ENCODE measurements around the gene LIN52. TPM values are rescaled to one million over a fixed set of nuclear protein-coding genes. Genes with fewer than 3 reads are reported as not detected.

LIN52 gene
- total RNA-seq, 2 experiments from 2014 or later, result 5.4 to 6.8 TPM

GRCh38 chr14:74148705-74149104 is 63.9 kb downstream of the LIN52 start:
- ChIA-PET POLR2A (no interaction called here), CTCF (no interaction called here)
- H3K27ac ChIP-seq (ENCODE audit: low read depth in 1 of 2, low read length in 2 of 2), result no peak overlapping the region
- H3K4me3 ChIP-seq (ENCODE audit: low read length), result no peak overlapping the region
- no peaks in the 10 kb centered on the region for H3K9me3 ChIP-seq (ENCODE audit: control insufficient read depth in 1 of 2, insufficient read depth in 1 of 2, low read length in 2 of 2)
- no peaks in the 10 kb centered on the region for H3K27me3 Mint-ChIP-seq
- intact Hi-C loops (cut with DNase I, micrococcal nuclease), result no loop called here
- no peaks in the 10 kb centered on the region for H3K27me3 ChIP-seq (ENCODE audit: control insufficient read depth in 1 of 2, insufficient read depth in 2 of 2, low read length in 2 of 2)
- H3K4me1 Mint-ChIP-seq (ENCODE audit: low read depth), result peaks cover 9% of the 10 kb centered on the region
- no peaks in the 10 kb centered on the region for H3K4me1 ChIP-seq (ENCODE audit: insufficient read depth, low read length)
- TF ChIP-seq, protein P1, sequence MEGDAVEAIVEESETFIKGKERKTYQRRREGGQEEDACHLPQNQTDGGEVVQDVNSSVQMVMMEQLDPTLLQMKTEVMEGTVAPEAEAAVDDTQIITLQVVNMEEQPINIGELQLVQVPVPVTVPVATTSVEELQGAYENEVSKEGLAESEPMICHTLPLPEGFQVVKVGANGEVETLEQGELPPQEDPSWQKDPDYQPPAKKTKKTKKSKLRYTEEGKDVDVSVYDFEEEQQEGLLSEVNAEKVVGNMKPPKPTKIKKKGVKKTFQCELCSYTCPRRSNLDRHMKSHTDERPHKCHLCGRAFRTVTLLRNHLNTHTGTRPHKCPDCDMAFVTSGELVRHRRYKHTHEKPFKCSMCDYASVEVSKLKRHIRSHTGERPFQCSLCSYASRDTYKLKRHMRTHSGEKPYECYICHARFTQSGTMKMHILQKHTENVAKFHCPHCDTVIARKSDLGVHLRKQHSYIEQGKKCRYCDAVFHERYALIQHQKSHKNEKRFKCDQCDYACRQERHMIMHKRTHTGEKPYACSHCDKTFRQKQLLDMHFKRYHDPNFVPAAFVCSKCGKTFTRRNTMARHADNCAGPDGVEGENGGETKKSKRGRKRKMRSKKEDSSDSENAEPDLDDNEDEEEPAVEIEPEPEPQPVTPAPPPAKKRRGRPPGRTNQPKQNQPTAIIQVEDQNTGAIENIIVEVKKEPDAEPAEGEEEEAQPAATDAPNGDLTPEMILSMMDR (IDR thresholded peaks at IDR 0.05), result no peak
- no peak for DNase-seq
- H3K36me3 ChIP-seq (ENCODE audit: insufficient read depth, low read length), result peaks cover under 1% of the 10 kb centered on the region
- no peak overlapping the region for H3K4me3 Mint-ChIP-seq
- H3K9me3 Mint-ChIP-seq, result no peaks in the 10 kb centered on the region
- H3K27ac Mint-ChIP-seq, result no peak overlapping the region
- ATAC-seq (ENCODE audit: poor library complexity), result no peak
- peaks cover 8% of the 10 kb centered on the region for H3K36me3 Mint-ChIP-seq (ENCODE audit: low read depth)

DNA sequence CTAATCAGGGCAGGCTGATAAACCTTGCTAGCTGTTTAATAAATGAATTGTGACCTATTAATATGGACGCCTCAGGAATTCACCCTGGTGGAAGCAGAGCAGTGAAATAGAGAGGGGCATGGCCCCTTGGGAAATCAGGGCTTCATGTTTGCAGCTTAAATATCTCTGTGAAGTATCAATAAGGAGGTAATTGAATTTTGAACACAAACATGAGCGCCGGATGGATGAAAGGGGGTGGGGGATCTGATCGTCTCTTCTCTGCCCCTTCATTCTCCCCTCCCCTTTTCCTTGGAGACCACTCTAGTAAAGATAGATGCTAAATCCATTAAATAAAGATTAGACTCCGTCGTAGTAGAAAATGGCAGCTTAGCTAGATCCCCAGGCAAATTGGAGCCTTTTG is 70.5 kb downstream of the LIN52 start:
- no peak overlapping the region for H3K4me3 ChIP-seq (ENCODE audit: low read length)
- H3K4me1 ChIP-seq (ENCODE audit: insufficient read depth, low read length), result no peaks in the 10 kb centered on the region
- ATAC-seq (ENCODE audit: poor library complexity) (no peak), DNase-seq (no peak)
- intact Hi-C loops (cut with DNase I, micrococcal nuclease), result no loop called here
- no peaks in the 10 kb centered on the region for H3K9me3 ChIP-seq (ENCODE audit: control insufficient read depth in 1 of 2, insufficient read depth in 1 of 2, low read length in 2 of 2)
- TF ChIP-seq, protein P1 (IDR thresholded peaks at IDR 0.05), result no peak
- H3K36me3 Mint-ChIP-seq (ENCODE audit: low read depth), result peaks cover 8% of the 10 kb centered on the region
- H3K36me3 ChIP-seq (ENCODE audit: insufficient read depth, low read length), result peaks cover 3% of the 10 kb centered on the region
- H3K4me1 Mint-ChIP-seq (ENCODE audit: low read depth), result no peaks in the 10 kb centered on the region
- POLR2A ChIA-PET, result no interaction called here
- CTCF ChIA-PET, result no interaction called here
- H3K9me3 Mint-ChIP-seq, result no peaks in the 10 kb centered on the region
- H3K27ac Mint-ChIP-seq, result no peak overlapping the region
- no peaks in the 10 kb centered on the region for H3K27me3 ChIP-seq (ENCODE audit: control insufficient read depth in 1 of 2, insufficient read depth in 2 of 2, low read length in 2 of 2)
- H3K4me3 Mint-ChIP-seq, result no peak overlapping the region
- no peak overlapping the region for H3K27ac ChIP-seq (ENCODE audit: low read depth in 1 of 2, low read length in 2 of 2)
- no peaks in the 10 kb centered on the region for H3K27me3 Mint-ChIP-seq

DNA sequence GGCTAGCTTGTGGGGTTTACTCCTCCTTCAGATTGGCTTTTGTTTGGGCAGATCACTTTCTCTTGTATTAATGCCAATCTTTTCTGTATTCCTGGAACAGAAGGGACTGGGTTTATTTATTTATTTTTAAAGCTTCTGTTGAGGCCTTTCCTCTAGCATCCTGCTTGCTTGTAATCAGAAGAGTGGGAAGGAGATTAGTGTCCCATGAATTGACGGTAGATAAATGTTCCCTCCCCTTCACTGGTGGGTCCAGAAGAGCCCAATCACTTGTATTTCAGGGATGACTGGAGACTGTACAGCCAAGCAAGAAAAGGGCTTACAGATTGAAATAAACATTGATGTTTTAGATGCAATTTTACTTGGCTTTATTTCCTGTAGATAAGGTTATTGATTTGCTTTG is 71.0 kb downstream of the LIN52 start:
- Histone ChIP-seq H3K27me3 (ENCODE audit: control insufficient read depth in 1 of 2, insufficient read depth in 2 of 2, low read length in 2 of 2) (no peaks in the 10 kb centered on the region), H3K4me3 (ENCODE audit: low read length) (no peak overlapping the region), H3K36me3 (ENCODE audit: insufficient read depth, low read length) (peaks cover 3% of the 10 kb centered on the region), H3K4me1 (ENCODE audit: insufficient read depth, low read length) (no peaks in the 10 kb centered on the region), H3K9me3 (ENCODE audit: control insufficient read depth in 1 of 2, insufficient read depth in 1 of 2, low read length in 2 of 2) (no peaks in the 10 kb centered on the region), H3K27ac (ENCODE audit: low read depth in 1 of 2, low read length in 2 of 2) (no peak overlapping the region)
- Mint-ChIP-seq H3K4me3 (no peak overlapping the region), H3K9me3 (no peaks in the 10 kb centered on the region), H3K27me3 (no peaks in the 10 kb centered on the region), H3K4me1 (ENCODE audit: low read depth) (no peaks in the 10 kb centered on the region), H3K27ac (no peak overlapping the region), H3K36me3 (ENCODE audit: low read depth) (peaks cover 9% of the 10 kb centered on the region)
- intact Hi-C loops (cut with DNase I, micrococcal nuclease), result no loop called here
- DNase-seq (no peak), ATAC-seq (ENCODE audit: poor library complexity) (no peak)
- ChIA-PET CTCF (no interaction called here), POLR2A (no interaction called here)
- TF ChIP-seq, protein P1 (IDR thresholded peaks at IDR 0.05), result no peak

All from CD4-positive, alpha-beta T cell (primary cell).